HUDEP-2 (cell line): Measurements from ENCODE around the gene NOS3.

Source experiments
- DNase-seq, 76 experiments: peaks; one replicate each; lab custom pipeline; 2025; ENCODE audit not compliant: unreplicated experiment in 76 of 76; lab: John Stamatoyannopoulos, UW

The NOS3 gene

GRCh38 chr7:150951521-150951920, 39.3 kb upstream of the NOS3 start:
- DNase-seq, result no peak

DNA sequence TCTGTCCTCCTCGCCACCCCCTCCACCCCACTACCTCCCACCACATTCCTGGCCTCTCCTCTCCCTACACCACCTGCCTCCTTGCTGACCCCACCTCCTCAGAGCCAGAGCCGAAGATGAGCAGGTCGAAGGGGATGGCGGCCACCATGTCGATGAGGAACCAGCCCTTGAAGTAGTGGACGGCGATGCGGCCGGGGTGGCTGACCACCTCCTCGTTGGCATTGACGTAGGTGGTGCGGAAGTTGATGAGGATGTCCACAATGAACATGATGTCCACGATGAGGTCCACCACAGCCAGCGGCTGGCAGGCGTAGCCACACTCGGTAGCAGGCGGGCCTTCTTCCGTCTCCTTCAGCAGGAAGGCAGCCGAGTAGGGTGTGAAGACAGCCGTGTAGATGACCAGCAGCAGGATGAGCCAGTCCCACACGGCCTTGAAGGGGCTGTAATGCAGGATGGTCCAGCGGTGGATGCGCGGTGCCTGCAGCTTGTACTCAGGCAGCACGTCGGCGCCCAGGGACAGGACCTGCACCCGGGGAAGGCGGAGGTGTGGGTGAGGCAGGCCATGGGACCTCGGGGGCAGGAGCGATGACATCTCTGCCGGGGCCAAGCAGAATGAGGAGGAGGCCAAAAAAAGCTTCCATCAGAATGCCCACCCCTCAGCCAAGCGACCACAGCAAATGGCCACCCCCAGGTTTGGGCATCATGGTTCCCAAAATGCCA, 38.3 kb upstream of the NOS3 start:
- DNase-seq, result no peak

DNA sequence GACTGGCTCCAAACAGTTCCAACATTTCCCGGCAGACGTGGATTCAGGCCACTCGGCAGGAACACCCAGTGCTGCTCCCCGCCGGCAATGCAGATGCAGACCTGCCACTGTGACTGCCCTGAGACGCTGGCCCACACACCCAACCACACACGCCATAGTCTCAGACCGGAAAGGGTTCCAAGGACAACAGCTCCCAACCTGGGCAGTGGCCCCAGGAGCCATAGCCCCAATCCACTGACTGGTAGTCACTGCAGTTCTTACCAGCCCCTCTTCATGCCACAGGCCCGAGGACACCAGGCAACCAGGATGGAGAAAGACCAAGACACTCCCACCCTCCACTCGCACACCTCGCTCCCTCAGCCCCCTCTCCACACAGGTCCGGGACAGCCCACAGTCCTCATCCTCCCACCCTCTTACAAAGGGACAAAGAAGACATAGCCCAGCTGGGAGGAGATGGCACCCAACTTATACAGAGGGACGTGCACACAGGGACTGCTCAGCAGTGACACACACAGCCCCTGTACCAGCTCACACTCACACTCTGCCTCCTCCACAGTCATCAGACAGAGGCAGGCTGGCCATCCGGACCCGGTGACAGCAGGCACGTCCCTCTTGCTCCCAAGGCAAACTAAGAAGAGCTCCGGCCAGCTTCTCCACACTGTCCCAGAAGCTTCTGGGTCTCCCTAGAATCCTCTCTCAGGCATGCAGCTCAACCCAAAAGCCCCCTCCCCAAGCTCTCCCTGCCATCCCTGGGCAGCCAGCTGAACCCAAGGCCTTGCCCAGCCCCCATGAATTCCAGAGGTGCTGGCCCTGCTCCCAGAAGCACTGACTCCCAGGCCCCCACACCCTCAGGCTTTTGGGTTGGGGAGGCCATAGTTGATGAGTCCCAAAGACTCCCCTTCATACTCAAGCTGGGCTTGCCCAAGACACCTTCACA, 37.5 kb upstream of the NOS3 start:
- peak in 3 of 76 experiments; percentile 22 to 47 (median 31) for DNase-seq

GRCh38 chr7:150954201-150954985, 36.4 kb upstream of the NOS3 start:
- DNase-seq, result peak in 1 of 76 experiments; percentile 28

GRCh38 chr7:150954986-150955518, 35.8 kb upstream of the NOS3 start:
- DNase-seq, result peak in 1 of 76 experiments; percentile 43

DNA sequence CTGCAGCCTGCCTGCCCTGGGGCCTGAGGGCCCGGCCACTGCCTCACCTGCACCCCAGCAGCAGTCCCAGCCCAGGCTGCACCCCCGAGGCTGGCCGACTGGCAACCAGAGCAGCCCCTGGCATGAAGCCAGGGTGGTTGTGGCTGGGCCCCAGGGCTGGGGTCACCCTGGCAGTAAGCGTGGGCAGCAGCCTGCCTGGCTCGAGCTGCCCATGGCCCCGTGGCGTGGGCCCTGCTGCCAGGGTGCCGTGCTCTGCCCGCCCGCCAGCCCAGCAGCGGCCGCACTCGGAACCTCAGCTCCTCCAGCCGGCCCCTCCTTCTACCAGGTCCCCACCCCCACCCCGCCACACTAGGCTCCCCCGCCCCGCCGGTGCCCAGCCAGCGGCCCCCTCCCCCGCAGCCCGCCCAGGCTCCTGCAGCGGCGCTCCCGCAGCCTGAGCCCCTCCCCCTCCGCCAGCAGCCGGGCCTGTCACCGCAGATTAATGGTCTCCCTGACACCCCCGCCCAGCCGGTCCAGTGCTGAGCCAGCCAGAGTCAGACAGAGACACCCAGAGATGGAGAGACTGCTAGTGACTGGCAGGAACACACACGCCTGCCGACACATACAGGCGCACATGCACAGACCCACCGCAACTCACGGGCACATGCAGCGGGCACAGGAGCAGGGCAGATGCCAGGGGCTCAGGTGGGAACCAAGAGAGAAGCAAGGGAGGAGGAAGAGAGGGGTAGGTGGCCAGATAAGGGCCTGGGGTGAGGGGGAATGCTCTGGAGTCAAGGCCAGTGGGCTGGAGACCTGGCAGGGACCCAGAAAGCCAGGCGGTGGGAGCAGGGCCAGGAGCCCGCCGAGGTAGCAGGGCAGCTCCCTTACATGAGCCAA, 35.1 kb upstream of the NOS3 start:
- DNase-seq, result peak in 75 of 76 experiments; percentile 67 to 99 (median 96)

GRCh38 chr7:150956395-150957132, 34.3 kb upstream of the NOS3 start:
- DNase-seq, result peak in 25 of 76 experiments; percentile 29 to 79 (median 61)

DNA sequence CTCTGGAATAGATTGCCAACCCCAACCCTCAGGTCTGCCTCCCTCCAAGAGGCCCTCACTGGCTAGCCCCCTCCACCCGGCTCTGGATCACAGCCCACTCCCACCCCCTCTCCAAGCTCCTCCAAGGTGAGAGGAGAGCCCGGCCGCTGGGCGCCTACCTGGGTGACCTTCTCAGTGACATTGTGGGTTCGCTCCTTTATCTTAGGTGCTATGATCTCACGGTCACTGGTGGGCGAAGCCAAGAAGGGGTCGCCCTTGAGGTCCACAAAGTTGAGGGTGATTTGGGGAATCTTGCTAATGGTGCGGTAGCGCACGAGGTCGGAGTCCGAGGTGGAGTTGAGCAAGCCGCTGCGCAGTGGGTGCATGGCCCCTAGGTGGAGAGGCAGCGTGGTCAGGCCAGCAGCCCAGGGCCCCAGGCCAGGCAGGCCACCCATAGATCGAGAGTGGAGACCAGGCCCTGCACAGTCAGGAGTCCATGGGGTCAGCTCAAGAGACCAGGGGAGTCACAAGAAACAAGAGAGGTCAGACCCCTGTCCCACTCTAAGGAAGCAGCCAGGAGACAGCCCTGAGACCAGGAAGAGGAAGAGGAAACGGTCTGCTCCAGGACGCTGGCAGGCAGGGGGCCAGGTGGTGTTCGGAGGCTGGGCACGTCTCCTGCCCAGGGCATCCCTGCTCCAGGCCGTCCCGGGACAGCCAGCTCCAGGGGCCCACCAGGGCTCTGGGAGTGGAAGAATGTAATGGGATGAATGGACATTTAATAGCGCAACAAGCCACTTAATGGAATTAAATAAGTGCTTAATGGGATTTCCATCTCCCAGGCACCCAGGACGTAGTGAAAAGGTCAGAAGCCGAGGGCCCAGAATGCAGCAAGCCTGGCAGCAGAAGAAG, 33.4 kb upstream of the NOS3 start:
- peak in 37 of 76 experiments; percentile 23 to 87 (median 58) for DNase-seq

DNA sequence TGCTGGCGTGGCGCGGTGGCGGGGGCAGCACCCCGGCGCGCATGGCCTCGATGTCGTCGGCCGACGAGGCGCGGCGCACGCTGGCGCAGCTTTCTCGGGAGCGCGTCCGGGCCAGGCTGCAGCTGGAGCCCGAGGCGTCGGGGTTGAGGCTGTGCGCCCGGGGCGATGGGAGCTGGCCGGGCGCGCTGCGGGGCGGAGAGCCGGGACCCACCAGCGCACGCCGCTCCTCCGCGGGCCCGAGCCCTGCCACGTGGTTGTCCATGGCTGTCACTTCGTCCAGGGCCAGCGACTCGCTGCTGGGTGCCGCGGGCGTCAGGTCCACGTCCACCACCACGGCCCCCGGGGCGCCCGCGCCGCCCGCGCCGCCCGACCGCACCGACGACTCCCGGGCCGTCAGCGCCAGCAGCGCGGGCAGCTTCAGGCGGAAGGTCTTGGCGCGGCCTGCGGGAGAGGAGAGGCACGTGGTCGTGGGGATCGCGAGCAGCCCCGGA, 32.7 kb upstream of the NOS3 start:
- peak in 4 of 76 experiments; percentile 41 to 76 (median 54) for DNase-seq

DNA sequence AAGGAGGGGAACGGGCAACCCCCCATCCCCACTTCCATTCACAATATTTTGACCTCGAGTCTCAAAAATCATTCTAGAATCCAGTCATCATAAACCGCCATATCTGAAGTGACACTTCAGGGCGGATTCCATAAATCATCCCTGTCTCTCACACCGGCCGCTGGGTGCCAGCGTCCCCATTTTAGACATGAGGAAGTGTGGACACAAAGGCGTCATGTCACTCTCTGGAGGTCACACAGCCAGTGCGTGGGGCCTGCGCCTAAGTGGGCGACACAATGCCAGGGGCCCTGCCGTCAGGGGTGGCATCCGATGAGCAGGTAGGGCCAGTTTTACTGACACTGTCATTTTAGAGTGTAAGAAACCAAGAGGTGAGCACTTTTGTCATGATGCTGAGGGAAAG, 32.2 kb upstream of the NOS3 start:
- peak in 35 of 76 experiments; percentile 11 to 88 (median 50) for DNase-seq

DNA sequence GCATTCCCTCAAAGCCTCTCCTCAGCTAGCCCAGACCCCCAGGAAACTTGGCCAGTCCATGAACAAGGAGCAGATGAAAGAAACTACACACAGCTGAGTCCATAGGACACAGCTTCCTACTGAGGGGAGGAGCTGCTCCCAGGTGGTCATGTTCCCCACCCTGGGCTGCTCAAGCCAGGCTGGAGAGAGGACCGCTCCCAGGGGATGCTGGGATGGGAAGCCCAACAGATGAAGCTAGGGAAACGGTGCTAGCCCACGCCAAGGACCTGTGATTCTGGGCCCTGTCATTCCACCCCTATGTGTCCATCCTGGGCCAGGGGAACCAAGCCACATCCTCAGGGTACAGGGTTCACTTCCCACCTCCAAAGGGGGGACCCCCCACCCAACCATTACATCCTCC, 31.7 kb upstream of the NOS3 start:
- DNase-seq, result peak in 19 of 76 experiments; percentile 18 to 88 (median 56)

GRCh38 chr7:150959739-150960734, 30.8 kb upstream of the NOS3 start:
- DNase-seq, result peak in 74 of 76 experiments; percentile 34 to 97 (median 80)

- DNase-seq, result peak in 6 of 76 experiments; percentile 19 to 62 (median 34)
Measured at GRCh38 chr7:150961510-150962289, 29.1 kb upstream of the NOS3 start.

GRCh38 chr7:150962290-150962552, 28.6 kb upstream of the NOS3 start:
- DNase-seq, result peak in 1 of 76 experiments; percentile 51

- DNase-seq, result peak in 71 of 76 experiments; percentile 10 to 85 (median 67)
Measured at GRCh38 chr7:150962553-150963399, 28.0 kb upstream of the NOS3 start.
